Measurements from ENCODE around the gene SGCD. TPM values are rescaled to one million over a fixed set of nuclear protein-coding genes. Genes with fewer than 3 reads are reported as not detected.

The SGCD gene
- total and polyA plus RNA-seq, 4 experiments from 2014 or later: not detected

DNA sequence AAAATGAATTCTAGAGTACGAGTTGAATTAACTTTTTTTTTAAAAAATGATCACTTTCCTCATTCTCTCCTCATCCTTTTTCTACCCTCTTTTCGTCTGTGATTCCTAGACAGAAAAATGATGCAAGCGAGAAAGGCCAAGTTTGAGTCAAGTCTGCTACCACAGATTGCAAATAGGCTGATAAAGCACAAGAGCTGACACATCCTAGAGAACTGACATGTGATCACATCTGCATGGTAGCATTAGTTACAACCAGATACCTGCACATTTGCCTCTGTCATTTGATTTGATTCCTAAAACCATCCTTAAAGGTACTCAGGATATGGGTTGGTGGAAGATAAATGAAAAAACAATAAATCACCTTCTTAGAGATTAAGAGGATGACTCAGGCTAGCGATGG, 297.7 kb downstream of the SGCD start:
- CTCF ChIA-PET (ENCODE audit: partially characterized antibody): no interaction called here
- intact Hi-C loops (cut with micrococcal nuclease): no loop called here
- Histone ChIP-seq H3K27ac (ENCODE audit: low read depth, low read length) (no peak overlapping the region), H3K4me3 (ENCODE audit: low read length in 2 of 2) (no peak overlapping the region), H3K9me3 (ENCODE audit: control insufficient read depth in 1 of 2, low read length in 2 of 2) (no peaks in the 10 kb centered on the region), H3K36me3 (ENCODE audit: insufficient read depth, low read length) (no peaks in the 10 kb centered on the region), H3K4me1 (ENCODE audit: insufficient read depth, low read length) (no peaks in the 10 kb centered on the region), H3K27me3 (ENCODE audit: insufficient read depth, low read length) (no peaks in the 10 kb centered on the region)
- no peak for DNase-seq
- no peaks in the 10 kb centered on the region for H3K36me3 Mint-ChIP-seq
- H3K27me3 Mint-ChIP-seq: peaks cover 0 to 7% of the 10 kb centered on the region in 2 donors
- no peaks in the 10 kb centered on the region for H3K4me1 Mint-ChIP-seq
- POLR2A ChIA-PET (ENCODE audit: partially characterized antibody): no interaction called here
- H3K27ac Mint-ChIP-seq: no peak overlapping the region
- no peak overlapping the region for H3K4me3 Mint-ChIP-seq
- H3K9me3 Mint-ChIP-seq: no peaks in the 10 kb centered on the region

DNA sequence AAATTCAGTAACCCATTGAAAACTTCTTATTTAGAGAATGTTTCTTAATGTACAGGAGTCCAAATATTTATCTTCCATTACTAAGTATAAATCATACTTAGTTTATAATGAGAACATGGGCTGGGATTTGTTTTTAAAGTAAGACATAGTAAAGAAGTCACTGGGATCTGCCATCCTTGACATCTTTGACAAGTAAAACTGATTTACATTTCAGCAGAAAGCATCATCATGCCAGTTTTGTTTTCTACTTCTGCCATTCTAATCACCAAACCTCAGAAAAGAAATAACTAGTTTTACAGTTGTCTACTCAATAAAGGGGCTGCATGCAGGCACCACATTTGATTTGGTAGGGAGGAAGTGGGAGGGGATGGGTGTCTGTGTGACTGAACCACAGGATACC, 301.5 kb downstream of the SGCD start:
- no peaks in the 10 kb centered on the region for H3K9me3 Mint-ChIP-seq
- no peak for DNase-seq
- ChIA-PET POLR2A (ENCODE audit: partially characterized antibody) (no interaction called here), CTCF (ENCODE audit: partially characterized antibody) (no interaction called here)
- Histone ChIP-seq H3K9me3 (ENCODE audit: control insufficient read depth in 1 of 2, low read length in 2 of 2) (no peaks in the 10 kb centered on the region), H3K4me3 (ENCODE audit: low read length in 2 of 2) (no peak overlapping the region), H3K27me3 (ENCODE audit: insufficient read depth, low read length) (no peaks in the 10 kb centered on the region), H3K4me1 (ENCODE audit: insufficient read depth, low read length) (no peaks in the 10 kb centered on the region), H3K27ac (ENCODE audit: low read depth, low read length) (no peak overlapping the region), H3K36me3 (ENCODE audit: insufficient read depth, low read length) (no peaks in the 10 kb centered on the region)
- H3K36me3 Mint-ChIP-seq: no peaks in the 10 kb centered on the region
- H3K4me3 Mint-ChIP-seq: no peak overlapping the region
- peaks cover 2 to 5% of the 10 kb centered on the region in 2 donors for H3K27me3 Mint-ChIP-seq
- no peak overlapping the region for H3K27ac Mint-ChIP-seq
- intact Hi-C loops (cut with micrococcal nuclease): no loop called here
- H3K4me1 Mint-ChIP-seq: no peaks in the 10 kb centered on the region

DNA sequence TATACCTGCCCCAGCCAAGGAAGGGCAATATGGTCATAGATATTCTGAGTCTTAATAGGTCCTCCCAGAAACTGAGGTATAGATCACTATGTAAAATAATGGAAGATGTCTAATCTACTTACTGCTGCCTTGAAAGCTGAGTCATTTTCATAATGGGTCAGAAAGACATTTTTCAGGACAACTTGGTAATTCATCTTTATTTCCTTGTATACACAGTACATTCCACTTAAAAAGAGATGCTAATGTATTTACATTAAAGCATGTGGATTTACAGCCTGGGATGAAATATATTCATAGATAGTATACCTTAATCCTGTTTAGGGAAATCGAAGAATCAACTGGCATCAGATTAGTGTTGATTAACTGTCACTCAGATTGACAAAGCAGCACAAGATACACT, 304.0 kb downstream of the SGCD start:
- intact Hi-C loops (cut with micrococcal nuclease): no loop called here
- Histone ChIP-seq H3K4me3 (ENCODE audit: low read length in 2 of 2) (no peak overlapping the region), H3K27me3 (ENCODE audit: insufficient read depth, low read length) (no peaks in the 10 kb centered on the region), H3K9me3 (ENCODE audit: control insufficient read depth in 1 of 2, low read length in 2 of 2) (no peaks in the 10 kb centered on the region), H3K4me1 (ENCODE audit: insufficient read depth, low read length) (no peaks in the 10 kb centered on the region), H3K36me3 (ENCODE audit: insufficient read depth, low read length) (no peaks in the 10 kb centered on the region), H3K27ac (ENCODE audit: low read depth, low read length) (no peak overlapping the region)
- Mint-ChIP-seq H3K27me3 (peaks cover 0 to 2% of the 10 kb centered on the region in 2 donors), H3K36me3 (no peaks in the 10 kb centered on the region), H3K9me3 (peaks cover 0 to 5% (median 0%) of the 10 kb centered on the region in 8 donors), H3K27ac (no peak overlapping the region), H3K4me3 (no peak overlapping the region), H3K4me1 (no peaks in the 10 kb centered on the region)
- ChIA-PET POLR2A (ENCODE audit: partially characterized antibody) (no interaction called here), CTCF (ENCODE audit: partially characterized antibody) (no interaction called here)
- no peak for DNase-seq

DNA sequence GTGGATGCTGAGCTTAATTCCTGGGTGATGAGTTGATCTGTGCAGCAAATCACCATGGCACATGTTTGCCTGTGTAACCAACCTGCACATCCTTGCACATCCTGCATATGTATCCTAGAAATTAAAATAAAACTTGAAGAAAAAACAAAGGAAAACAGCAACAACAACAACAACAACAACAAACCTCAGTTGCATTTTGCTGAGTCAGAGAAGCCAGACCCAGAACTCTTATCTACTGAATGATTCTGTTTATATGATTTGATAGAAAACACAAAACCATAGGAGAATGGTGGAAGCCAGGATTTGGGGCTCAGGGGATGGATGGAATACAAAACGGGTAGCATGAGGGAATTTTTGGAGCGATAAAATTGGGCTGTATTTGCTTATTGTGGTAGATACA, 307.3 kb downstream of the SGCD start:
- Histone ChIP-seq H3K27ac (ENCODE audit: low read depth, low read length) (no peak overlapping the region), H3K9me3 (ENCODE audit: control insufficient read depth in 1 of 2, low read length in 2 of 2) (no peaks in the 10 kb centered on the region), H3K4me3 (ENCODE audit: low read length in 2 of 2) (no peak overlapping the region), H3K4me1 (ENCODE audit: insufficient read depth, low read length) (no peaks in the 10 kb centered on the region), H3K36me3 (ENCODE audit: insufficient read depth, low read length) (no peaks in the 10 kb centered on the region), H3K27me3 (ENCODE audit: insufficient read depth, low read length) (no peaks in the 10 kb centered on the region)
- intact Hi-C loops (cut with micrococcal nuclease): no loop called here
- H3K36me3 Mint-ChIP-seq: no peaks in the 10 kb centered on the region
- POLR2A ChIA-PET (ENCODE audit: partially characterized antibody): no interaction called here
- no peak overlapping the region for H3K4me3 Mint-ChIP-seq
- H3K27me3 Mint-ChIP-seq: peaks cover 0 to 2% of the 10 kb centered on the region in 2 donors
- no peak for DNase-seq
- H3K4me1 Mint-ChIP-seq: no peaks in the 10 kb centered on the region
- peaks cover 0 to 5% (median 0%) of the 10 kb centered on the region in 8 donors for H3K9me3 Mint-ChIP-seq
- H3K27ac Mint-ChIP-seq: no peak overlapping the region
- CTCF ChIA-PET (ENCODE audit: partially characterized antibody): no interaction called here

DNA sequence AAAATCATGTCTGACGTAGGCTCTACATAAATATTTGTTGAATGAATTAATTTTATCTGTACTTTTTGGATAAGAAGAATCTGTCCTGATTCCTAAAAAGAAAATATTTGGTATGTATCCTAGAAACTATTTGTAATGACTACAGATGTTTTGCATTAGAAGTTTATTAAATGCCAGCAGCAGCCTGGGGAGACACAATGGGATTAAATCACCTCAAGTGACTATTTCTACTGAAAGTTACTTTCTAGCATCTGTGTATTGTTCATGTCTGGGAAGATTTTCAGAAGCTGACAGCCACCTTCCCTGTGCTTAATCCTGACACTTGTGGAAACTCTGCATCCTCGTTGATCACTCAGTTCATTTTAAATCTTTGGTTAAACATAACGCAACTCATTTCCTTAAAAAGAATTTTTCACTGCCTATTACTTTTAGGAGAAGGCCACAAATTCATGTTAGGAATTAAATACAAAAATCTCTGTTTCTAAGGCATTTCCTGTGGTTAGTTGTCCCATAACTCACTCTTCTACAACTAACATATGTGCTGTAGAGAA, 313.8 kb downstream of the SGCD start:
- Mint-ChIP-seq H3K27ac (no peak overlapping the region), H3K36me3 (no peaks in the 10 kb centered on the region), H3K4me3 (no peak overlapping the region), H3K27me3 (peaks cover 2 to 4% of the 10 kb centered on the region in 2 donors), H3K4me1 (no peaks in the 10 kb centered on the region), H3K9me3 (no peaks in the 10 kb centered on the region)
- DNase-seq: no peak
- H3K4me3 ChIP-seq (ENCODE audit: low read length in 2 of 2): no peak overlapping the region
- no peaks in the 10 kb centered on the region for H3K27me3 ChIP-seq (ENCODE audit: insufficient read depth, low read length)
- intact Hi-C loops (cut with micrococcal nuclease): no loop called here
- no peaks in the 10 kb centered on the region for H3K36me3 ChIP-seq (ENCODE audit: insufficient read depth, low read length)
- POLR2A ChIA-PET (ENCODE audit: partially characterized antibody): no interaction called here
- no peaks in the 10 kb centered on the region for H3K4me1 ChIP-seq (ENCODE audit: insufficient read depth, low read length)
- H3K27ac ChIP-seq (ENCODE audit: low read depth, low read length): no peak overlapping the region
- no peaks in the 10 kb centered on the region for H3K9me3 ChIP-seq (ENCODE audit: control insufficient read depth in 1 of 2, low read length in 2 of 2)
- CTCF ChIA-PET (ENCODE audit: partially characterized antibody): no interaction called here

DNA sequence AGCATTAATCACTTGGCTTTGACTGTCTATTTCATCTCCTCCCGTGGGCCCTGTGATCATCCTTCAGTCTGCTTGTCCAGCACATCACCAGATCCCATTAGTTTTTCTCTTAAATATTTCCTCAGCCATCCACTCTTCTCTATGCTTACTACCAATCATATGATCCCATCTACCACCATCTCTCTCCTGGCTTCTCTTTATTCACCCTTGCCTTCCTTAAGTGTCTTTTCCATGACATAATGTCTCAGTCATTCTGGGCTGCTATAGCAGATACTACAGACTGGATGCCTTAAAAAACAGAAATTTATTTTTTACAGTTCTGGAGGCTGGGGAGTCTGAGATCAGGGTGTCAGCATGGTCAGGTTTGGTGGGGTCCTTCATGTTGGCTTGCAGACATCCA, 314.7 kb downstream of the SGCD start:
- Histone ChIP-seq H3K27ac (ENCODE audit: low read depth, low read length) (no peak overlapping the region), H3K27me3 (ENCODE audit: insufficient read depth, low read length) (no peaks in the 10 kb centered on the region), H3K36me3 (ENCODE audit: insufficient read depth, low read length) (no peaks in the 10 kb centered on the region), H3K4me1 (ENCODE audit: insufficient read depth, low read length) (no peaks in the 10 kb centered on the region), H3K9me3 (ENCODE audit: control insufficient read depth in 1 of 2, low read length in 2 of 2) (no peaks in the 10 kb centered on the region), H3K4me3 (ENCODE audit: low read length in 2 of 2) (no peak overlapping the region)
- intact Hi-C loops (cut with micrococcal nuclease): no loop called here
- CTCF ChIA-PET (ENCODE audit: partially characterized antibody): no interaction called here
- peaks cover 5 to 7% of the 10 kb centered on the region in 2 donors for H3K27me3 Mint-ChIP-seq
- no peaks in the 10 kb centered on the region for H3K9me3 Mint-ChIP-seq
- POLR2A ChIA-PET (ENCODE audit: partially characterized antibody): no interaction called here
- H3K27ac Mint-ChIP-seq: no peak overlapping the region
- no peaks in the 10 kb centered on the region for H3K36me3 Mint-ChIP-seq
- no peak overlapping the region for H3K4me3 Mint-ChIP-seq
- H3K4me1 Mint-ChIP-seq: no peaks in the 10 kb centered on the region
- no peak for DNase-seq

DNA sequence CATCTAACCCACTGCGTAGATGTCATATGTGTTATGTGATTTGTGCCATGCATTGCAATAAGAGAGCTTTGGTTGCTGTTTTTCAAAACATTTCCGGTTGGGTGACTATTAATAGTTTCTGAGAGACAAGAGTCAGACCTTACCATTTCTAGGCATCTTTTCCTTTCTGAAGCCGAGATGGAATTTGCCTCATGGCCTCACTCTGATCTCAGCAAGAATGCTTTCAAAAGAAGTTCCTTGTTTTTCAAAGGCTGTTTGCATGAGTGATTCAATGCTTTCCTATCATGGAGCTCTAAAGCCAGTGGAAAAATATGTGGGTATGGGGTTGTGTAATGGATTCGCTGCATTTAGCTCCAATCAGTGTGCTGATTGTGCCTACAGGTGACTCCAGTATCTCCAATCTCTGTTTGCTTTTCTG, 320.1 kb downstream of the SGCD start:
- ChIA-PET POLR2A (ENCODE audit: partially characterized antibody) (no interaction called here), CTCF (ENCODE audit: partially characterized antibody) (no interaction called here)
- Histone ChIP-seq H3K27ac (ENCODE audit: low read depth, low read length) (no peak overlapping the region), H3K36me3 (ENCODE audit: insufficient read depth, low read length) (no peaks in the 10 kb centered on the region), H3K9me3 (ENCODE audit: control insufficient read depth in 1 of 2, low read length in 2 of 2) (no peaks in the 10 kb centered on the region), H3K4me3 (ENCODE audit: low read length in 2 of 2) (no peak overlapping the region), H3K4me1 (ENCODE audit: insufficient read depth, low read length) (no peaks in the 10 kb centered on the region), H3K27me3 (ENCODE audit: insufficient read depth, low read length) (no peaks in the 10 kb centered on the region)
- no peak for DNase-seq
- Mint-ChIP-seq H3K36me3 (no peaks in the 10 kb centered on the region), H3K27ac (no peak overlapping the region), H3K4me1 (no peaks in the 10 kb centered on the region), H3K27me3 (peaks cover 8% of the 10 kb centered on the region in 2 donors), H3K9me3 (peaks cover 0 to 3% (median 0%) of the 10 kb centered on the region in 8 donors), H3K4me3 (no peak overlapping the region)
- intact Hi-C loops (cut with micrococcal nuclease): no loop called here

DNA sequence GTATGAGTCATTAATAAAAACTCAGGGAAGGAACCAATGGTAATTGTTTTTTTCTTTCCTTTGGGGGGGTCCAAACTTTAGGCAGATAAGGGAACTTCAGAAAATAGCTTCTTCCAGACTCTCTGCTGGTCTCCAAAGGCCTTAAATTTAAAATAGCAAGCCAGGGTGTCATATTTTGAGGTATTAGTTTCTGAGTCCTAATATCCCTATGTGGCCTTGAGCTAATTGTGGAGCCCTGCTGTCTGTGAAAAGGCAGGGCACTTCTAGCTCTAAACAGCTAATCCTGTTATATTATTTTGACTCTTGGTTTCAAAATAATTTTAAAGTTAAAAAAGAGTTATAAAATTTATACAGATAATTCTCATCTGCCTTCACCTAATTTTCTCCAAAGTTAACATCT, 327.5 kb downstream of the SGCD start:
- CTCF ChIA-PET (ENCODE audit: partially characterized antibody): no interaction called here

More for the DNA sequence above, 327.5 kb downstream of the SGCD start:
- H3K27ac ChIP-seq (ENCODE audit: low read depth, low read length): no peak overlapping the region
- no peaks in the 10 kb centered on the region for H3K36me3 Mint-ChIP-seq
- POLR2A ChIA-PET (ENCODE audit: partially characterized antibody): no interaction called here
- H3K4me1 Mint-ChIP-seq: no peaks in the 10 kb centered on the region
- H3K27me3 Mint-ChIP-seq: peaks cover 8 to 13% of the 10 kb centered on the region in 2 donors
- no peaks in the 10 kb centered on the region for H3K4me1 ChIP-seq (ENCODE audit: insufficient read depth, low read length)
- no peaks in the 10 kb centered on the region for H3K36me3 ChIP-seq (ENCODE audit: insufficient read depth, low read length)
- no peak for DNase-seq
- no peak overlapping the region for H3K27ac Mint-ChIP-seq
- intact Hi-C loops (cut with micrococcal nuclease): no loop called here
- H3K9me3 Mint-ChIP-seq: no peaks in the 10 kb centered on the region
- H3K4me3 ChIP-seq (ENCODE audit: low read length in 2 of 2): no peak overlapping the region
- no peak overlapping the region for H3K4me3 Mint-ChIP-seq
- no peaks in the 10 kb centered on the region for H3K9me3 ChIP-seq (ENCODE audit: control insufficient read depth in 1 of 2, low read length in 2 of 2)
- H3K27me3 ChIP-seq (ENCODE audit: insufficient read depth, low read length): no peaks in the 10 kb centered on the region

All from CD4-positive, alpha-beta memory T cell (primary cell).